Activated B cell treated with CpG ODN at 0.5 μM for 24 hours (primary cell): ENCODE results near the gene TTBK1. TPM values are rescaled to one million over a fixed set of nuclear protein-coding genes. Genes with fewer than 3 reads are reported as not detected.

ENCODE experiments used
- ATAC-seq: fragments of 200-7000 bp; cut with Tn5 transposase; one replicate; pipeline ENCODE4 v1.10.0; 2021; ENCODE audit warnings: low read depth, mild to moderate bottlenecking, moderate library complexity
- CTCF ChIA-PET: fragments of 350-600 bp; sonication (Branson Sonifier 250); formaldehyde crosslinking; loops from one replicate; lab custom pipeline; 2021; ENCODE audit warnings: antibody characterized with exemption; lab: Charles Lee
- POLR2A ChIA-PET: fragments of 350-600 bp; sonication (Branson Sonifier 250); formaldehyde crosslinking; loops from one replicate; lab custom pipeline; 2021; ENCODE audit warnings: antibody characterized with exemption; lab: Charles Lee
- DNase-seq: peaks from one replicate; pipeline ENCODE4 v3.0.0; 2022
- H3K27ac Mint-ChIP-seq: one replicate; pipeline ENCODE4 v1.8.0; 2020; ENCODE audit warnings: mixed read lengths
- H3K27me3 Mint-ChIP-seq: one replicate; pipeline ENCODE4 v1.8.0; 2021; ENCODE audit warnings: mixed read lengths
- H3K36me3 Mint-ChIP-seq: one replicate; pipeline ENCODE4 v1.8.0; 2021; ENCODE audit warnings: low read depth, mixed read lengths
- H3K4me1 Mint-ChIP-seq: one replicate; pipeline ENCODE4 v1.8.0; 2021; ENCODE audit warnings: mixed read lengths
- H3K4me3 Mint-ChIP-seq: one replicate; pipeline ENCODE4 v1.8.0; 2020; ENCODE audit warnings: mild to moderate bottlenecking, mixed read lengths
- H3K9me3 Mint-ChIP-seq: one replicate; pipeline ENCODE4 v1.8.0; 2020; ENCODE audit warnings: mixed read lengths
- CTCF ChIP-seq: fragments of 200-600 bp; IDR thresholded peaks from one replicate; pipeline ENCODE4 v1.8.0; 2022; ENCODE audit warnings: antibody characterized with exemption, mild to moderate bottlenecking
- intact Hi-C: fragments of 100-400 bp; cut with micrococcal nuclease; formaldehyde crosslinking; loops from one replicate; pipeline ENCODE4 v1.15.1; 2024
- total RNA-seq: library from RNA; stranded (reverse); gene quantifications from 2 replicates; pipeline ENCODE4 v1.2.3, GENCODE V29; 2022

TTBK1 gene
- total RNA-seq, 1 donor from 2014 or later, result 0.13 TPM

GRCh38 chr6:43271944-43272343 is 28.7 kb downstream of the TTBK1 start:
- peaks cover 8% of the 10 kb centered on the region for H3K27me3 Mint-ChIP-seq
- intact Hi-C loops, result loop anchor here (2.0 kb wide), 1 partner anchor 37 kb away; the partner anchor contains the start of gene CRIP3
- no peak overlapping the region for H3K27ac Mint-ChIP-seq
- TF ChIP-seq CTCF, result no peak
- CTCF ChIA-PET, result no interaction called here
- ATAC-seq (no peak), DNase-seq (no peak)
- H3K4me3 Mint-ChIP-seq, result no peak overlapping the region
- peaks cover 47% of the 10 kb centered on the region for H3K4me1 Mint-ChIP-seq
- POLR2A ChIA-PET, result interaction anchor here (1.0 to 1.5 kb wide), 3 partner anchors 17 to 112 kb away, joined by 3 read pairs; no protein-coding TSS in a partner anchor
- peaks cover 2% of the 10 kb centered on the region for H3K36me3 Mint-ChIP-seq
- H3K9me3 Mint-ChIP-seq, result no peaks in the 10 kb centered on the region

- Mint-ChIP-seq H3K4me3 (peak overlapping the region; percentile 30), H3K9me3 (no peaks in the 10 kb centered on the region), H3K27me3 (peaks cover 19% of the 10 kb centered on the region), H3K27ac (peak overlapping the region; percentile 4), H3K4me1 (peaks cover 49% of the 10 kb centered on the region), H3K36me3 (peaks cover 2% of the 10 kb centered on the region)
- ATAC-seq, result no peak
- TF ChIP-seq CTCF, result no peak
- intact Hi-C loops, result no loop called here
- CTCF ChIA-PET, result interaction anchor here (1.2 kb wide), 1 partner anchor 82 kb away, joined by 3 read pairs; no protein-coding TSS in a partner anchor
- DNase-seq, result no peak
- POLR2A ChIA-PET, result no interaction called here
These were observed 30.4 kb downstream of the TTBK1 start for GRCh38 chr6:43273707-43274106.

DNA sequence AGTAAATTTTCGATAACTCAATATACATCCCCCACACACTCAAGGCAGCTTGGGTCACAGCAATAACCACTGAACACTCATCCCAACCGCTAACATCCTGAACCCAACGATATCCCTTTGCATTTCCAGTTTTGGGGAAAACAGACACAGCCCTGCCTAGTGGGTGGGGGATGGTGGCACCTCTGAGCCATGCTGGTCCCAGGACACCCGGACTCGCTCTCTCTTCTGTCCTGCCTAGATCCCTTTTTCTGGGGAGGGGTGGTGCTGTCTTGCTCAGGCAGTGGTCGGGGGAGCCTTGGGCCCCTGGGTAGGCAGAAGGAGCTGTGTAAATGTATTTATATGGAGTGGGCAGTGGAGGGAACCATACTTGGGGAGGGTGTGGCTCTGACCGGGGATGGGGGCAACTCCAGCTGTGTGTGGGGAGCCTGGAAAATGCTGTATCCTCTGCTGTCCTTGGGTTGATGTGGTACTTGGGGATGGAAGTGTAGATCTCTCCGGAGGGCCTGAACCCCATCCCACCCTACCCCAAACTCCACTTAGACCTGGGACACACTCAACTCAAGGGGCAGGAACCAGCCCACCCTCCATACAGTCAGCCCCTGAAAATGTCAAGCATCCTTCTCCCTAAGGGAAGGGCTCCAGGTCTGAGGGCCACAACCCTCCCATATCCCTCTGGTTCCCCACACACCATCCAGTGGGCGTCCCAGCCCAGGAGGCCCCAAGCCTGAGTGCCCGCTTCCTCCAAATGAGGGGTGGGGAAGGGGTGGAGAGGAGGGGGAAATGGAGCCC is 31.0 kb downstream of the TTBK1 start:
- DNase-seq, result no peak
- H3K4me3 Mint-ChIP-seq, result peak overlapping the region; percentile 76
- H3K4me1 Mint-ChIP-seq, result peaks cover 43% of the 10 kb centered on the region
- TF ChIP-seq CTCF, result no peak
- POLR2A ChIA-PET, result no interaction called here
- CTCF ChIA-PET, result no interaction called here
- intact Hi-C loops, result no loop called here
- H3K9me3 Mint-ChIP-seq, result no peaks in the 10 kb centered on the region
- peaks cover 2% of the 10 kb centered on the region for H3K36me3 Mint-ChIP-seq
- H3K27me3 Mint-ChIP-seq, result peaks cover 22% of the 10 kb centered on the region
- no peak for ATAC-seq
- H3K27ac Mint-ChIP-seq, result peak overlapping the region; percentile 4

- intact Hi-C loops, result no loop called here
- TF ChIP-seq CTCF, result no peak
- Mint-ChIP-seq H3K4me3 (peak overlapping the region; percentile 85), H3K27me3 (peaks cover 24% of the 10 kb centered on the region), H3K4me1 (peaks cover 41% of the 10 kb centered on the region), H3K27ac (peak overlapping the region; percentile 30), H3K9me3 (no peaks in the 10 kb centered on the region), H3K36me3 (peaks cover 2% of the 10 kb centered on the region)
- CTCF ChIA-PET, result no interaction called here
- DNase-seq (peak; percentile 55), ATAC-seq (peak; percentile 8)
- POLR2A ChIA-PET, result interaction anchor here (0.5 to 1.6 kb wide), 8 partner anchors 9 to 355 kb away, joined by 3 to 11 read pairs (median 4); partner anchors contain the start of genes TJAP1 and ZNF318
These were observed 31.8 kb downstream of the TTBK1 start for GRCh38 chr6:43274916-43275597.
